Memory B cell (primary cell): ENCODE data around the gene PNKD.
"Not testable (repeated sequence)": the region's sequence is repeated elsewhere in the genome, so short reads cannot be mapped to it uniquely, and the experiment has no call there.

ENCODE experiments used
- ATAC-seq: fragments of 150-1000 bp; cut with Tn5 transposase; 2 replicates; pipeline ENCODE4 v1.10.0; 2021; ENCODE audit warnings: low read depth, mild to moderate bottlenecking, moderate library complexity
- DNase-seq, 2 donors: peaks; one replicate each; pipeline ENCODE4 v3.0.0; 2022; ENCODE audit warnings: low spot score in 2 of 2
- H3K27ac Mint-ChIP-seq: one replicate; pipeline ENCODE4 v1.8.0; 2022; ENCODE audit warnings: mild to moderate bottlenecking, moderate library complexity, mixed read lengths
- H3K27me3 Mint-ChIP-seq: one replicate; pipeline ENCODE4 v1.8.0; 2022; ENCODE audit warnings: mixed read lengths
- H3K36me3 Mint-ChIP-seq: one replicate; pipeline ENCODE4 v1.8.0; 2022; ENCODE audit warnings: mild to moderate bottlenecking, mixed read lengths
- H3K4me1 Mint-ChIP-seq: one replicate; pipeline ENCODE4 v1.8.0; 2022; ENCODE audit warnings: mixed read lengths
- H3K4me3 Mint-ChIP-seq: one replicate; pipeline ENCODE4 v1.8.0; 2022; ENCODE audit warnings: mild to moderate bottlenecking, moderate library complexity, mixed read lengths
- H3K9me3 Mint-ChIP-seq: one replicate; pipeline ENCODE4 v1.8.0; 2022; ENCODE audit warnings: mixed read lengths

PNKD gene

GRCh38 chr2:218272531-218273212, 2.4 kb downstream of the PNKD start:
- Mint-ChIP-seq H3K4me3 (peak overlapping the region; percentile 69), H3K27ac (peak overlapping the region; percentile 76), H3K4me1 (peaks cover 43% of the 10 kb centered on the region), H3K36me3 (peaks cover 32% of the 10 kb centered on the region), H3K27me3 (no peaks in the 10 kb centered on the region), H3K9me3 (no peaks in the 10 kb centered on the region)
- ATAC-seq (peak; percentile 54), DNase-seq (peak; percentile 82 to 86)

- Mint-ChIP-seq H3K27ac (peak overlapping the region; percentile 76), H3K4me1 (peaks cover 43% of the 10 kb centered on the region), H3K36me3 (peaks cover 32% of the 10 kb centered on the region), H3K4me3 (peak overlapping the region; percentile 56)
- ATAC-seq, H3K27me3 Mint-ChIP-seq, DNase-seq, H3K9me3 Mint-ChIP-seq: not testable (repeated sequence)
Observed at GRCh38 chr2:218273214-218273907, 3.0 kb downstream of the PNKD start.

- DNase-seq (no peak), ATAC-seq (no peak)
- H3K27me3 Mint-ChIP-seq = no peaks in the 10 kb centered on the region
- H3K9me3 Mint-ChIP-seq = no peaks in the 10 kb centered on the region
- peak overlapping the region; percentile 76 for H3K27ac Mint-ChIP-seq
- peaks cover 43% of the 10 kb centered on the region for H3K4me1 Mint-ChIP-seq
- H3K36me3 Mint-ChIP-seq = peaks cover 34% of the 10 kb centered on the region
- H3K4me3 Mint-ChIP-seq = peak overlapping the region; percentile 56
Observed at GRCh38 chr2:218273908-218274249, 3.6 kb downstream of the PNKD start.

- Mint-ChIP-seq H3K4me1 (peaks cover 38% of the 10 kb centered on the region), H3K27me3 (no peaks in the 10 kb centered on the region)
Observed at GRCh38 chr2:218274586-218274985, 4.3 kb downstream of the PNKD start.

GRCh38 chr2:218275371-218276072, 5.2 kb downstream of the PNKD start:
- H3K4me3 Mint-ChIP-seq = no peak overlapping the region
- H3K9me3 Mint-ChIP-seq = no peaks in the 10 kb centered on the region
- no peaks in the 10 kb centered on the region for H3K27me3 Mint-ChIP-seq
- peaks cover 43% of the 10 kb centered on the region for H3K4me1 Mint-ChIP-seq
- peak overlapping the region; percentile 76 for H3K27ac Mint-ChIP-seq
- no peak for ATAC-seq
- peaks cover 41% of the 10 kb centered on the region for H3K36me3 Mint-ChIP-seq
- no peak for DNase-seq

More at GRCh38 chr2:218274586-218274985, 4.3 kb downstream of the PNKD start:
- peak overlapping the region; percentile 76 for H3K27ac Mint-ChIP-seq
- H3K36me3 Mint-ChIP-seq = peaks cover 35% of the 10 kb centered on the region
- ATAC-seq (no peak), DNase-seq (no peak)
- no peak overlapping the region for H3K4me3 Mint-ChIP-seq
- H3K9me3 Mint-ChIP-seq = no peaks in the 10 kb centered on the region

- Mint-ChIP-seq H3K9me3 (no peaks in the 10 kb centered on the region), H3K27ac (peak overlapping the region; percentile 64), H3K4me1 (peaks cover 32% of the 10 kb centered on the region), H3K27me3 (no peaks in the 10 kb centered on the region), H3K36me3 (peaks cover 45% of the 10 kb centered on the region), H3K4me3 (no peak overlapping the region)
- ATAC-seq = no peak
- DNase-seq = no peak
Observed at GRCh38 chr2:218276986-218277755, 6.9 kb downstream of the PNKD start.

GRCh38 chr2:218277921-218278320, 7.6 kb downstream of the PNKD start:
- Mint-ChIP-seq H3K36me3 (peaks cover 47% of the 10 kb centered on the region), H3K4me1 (peaks cover 26% of the 10 kb centered on the region), H3K27ac (no peak overlapping the region), H3K9me3 (no peaks in the 10 kb centered on the region), H3K4me3 (no peak overlapping the region), H3K27me3 (no peaks in the 10 kb centered on the region)
- DNase-seq (no peak), ATAC-seq (no peak)

- Mint-ChIP-seq H3K36me3 (peaks cover 46% of the 10 kb centered on the region), H3K4me1 (peaks cover 26% of the 10 kb centered on the region), H3K27me3 (no peaks in the 10 kb centered on the region), H3K9me3 (no peaks in the 10 kb centered on the region), H3K4me3 (no peak overlapping the region), H3K27ac (peak overlapping the region; percentile 28)
- no peak for ATAC-seq
- no peak for DNase-seq
Observed at GRCh38 chr2:218278531-218279360, 8.4 kb downstream of the PNKD start.

- no peak for DNase-seq
- Mint-ChIP-seq H3K36me3 (peaks cover 33% of the 10 kb centered on the region), H3K27me3 (no peaks in the 10 kb centered on the region), H3K27ac (no peak overlapping the region), H3K4me3 (no peak overlapping the region), H3K4me1 (peaks cover 28% of the 10 kb centered on the region), H3K9me3 (no peaks in the 10 kb centered on the region)
- ATAC-seq = no peak
Observed at GRCh38 chr2:218280260-218280870, 10.0 kb downstream of the PNKD start.

GRCh38 chr2:218281449-218281848, 11.1 kb downstream of the PNKD start:
- ATAC-seq (no peak), DNase-seq (no peak)
- Mint-ChIP-seq H3K27ac (peak overlapping the region; percentile 21), H3K4me3 (no peak overlapping the region), H3K36me3 (peaks cover 29% of the 10 kb centered on the region), H3K9me3 (no peaks in the 10 kb centered on the region), H3K27me3 (no peaks in the 10 kb centered on the region), H3K4me1 (peaks cover 37% of the 10 kb centered on the region)

- no peak for DNase-seq
- Mint-ChIP-seq H3K36me3 (peaks cover 23% of the 10 kb centered on the region), H3K9me3 (no peaks in the 10 kb centered on the region)
Observed at GRCh38 chr2:218282173-218282991, 12.1 kb downstream of the PNKD start.

GRCh38 chr2:218284106-218284811, 13.9 kb downstream of the PNKD start:
- ATAC-seq (peak; percentile 19), DNase-seq (no peak)
- no peaks in the 10 kb centered on the region for H3K27me3 Mint-ChIP-seq
- peak overlapping the region; percentile 44 for H3K4me3 Mint-ChIP-seq
- H3K4me1 Mint-ChIP-seq = peaks cover 53% of the 10 kb centered on the region
- peaks cover 18% of the 10 kb centered on the region for H3K36me3 Mint-ChIP-seq
- H3K27ac Mint-ChIP-seq = peak overlapping the region; percentile 100
- H3K9me3 Mint-ChIP-seq = no peaks in the 10 kb centered on the region

More at GRCh38 chr2:218282173-218282991, 12.1 kb downstream of the PNKD start:
- no peak for ATAC-seq
- Mint-ChIP-seq H3K4me1 (peaks cover 43% of the 10 kb centered on the region), H3K27me3 (no peaks in the 10 kb centered on the region), H3K27ac (peak overlapping the region; percentile 31), H3K4me3 (no peak overlapping the region)
